LHCN-M2 (cell line): Measurements from ENCODE around the gene PRKCD. TPM values are rescaled to one million over a fixed set of nuclear protein-coding genes. Genes with fewer than 3 reads are reported as not detected.

Source experiments
- DNase-seq: peaks from one replicate; pipeline ENCODE4 v3.0.0-alpha.2; 2012; ENCODE audit warnings: low read depth
- total RNA-seq: library from RNA; depleted of rRNA; stranded (reverse); fragments of >200 nt; gene quantifications from 2 replicates; pipeline ENCODE4 v1.2.3, GENCODE V29; 2014

Gene PRKCD
- total RNA-seq, 1 experiment from 2014 or later: 8.0 TPM

- no peak for DNase-seq
Measured at GRCh38 chr3:53215816-53216215, 54.8 kb downstream of the PRKCD start.

DNA sequence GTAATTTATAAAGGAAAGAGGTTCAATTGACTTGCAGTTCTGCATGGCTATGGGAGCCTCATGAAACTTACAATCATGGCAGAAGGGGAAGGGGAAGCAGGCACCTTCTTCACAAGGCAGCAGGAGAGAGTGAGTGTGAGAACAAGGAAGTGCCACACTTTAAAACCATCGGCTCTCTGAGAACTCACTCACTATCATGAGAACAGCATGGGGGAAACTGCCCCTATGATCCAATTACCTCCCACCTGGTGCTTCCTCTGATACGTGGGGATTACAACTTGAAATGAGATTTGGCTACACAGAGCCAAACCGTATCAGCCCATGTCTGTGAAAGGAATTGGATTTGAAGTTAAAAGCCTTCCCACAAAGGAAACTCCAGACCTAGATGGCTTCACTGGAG is 55.7 kb downstream of the PRKCD start:
- DNase-seq: no peak

DNA sequence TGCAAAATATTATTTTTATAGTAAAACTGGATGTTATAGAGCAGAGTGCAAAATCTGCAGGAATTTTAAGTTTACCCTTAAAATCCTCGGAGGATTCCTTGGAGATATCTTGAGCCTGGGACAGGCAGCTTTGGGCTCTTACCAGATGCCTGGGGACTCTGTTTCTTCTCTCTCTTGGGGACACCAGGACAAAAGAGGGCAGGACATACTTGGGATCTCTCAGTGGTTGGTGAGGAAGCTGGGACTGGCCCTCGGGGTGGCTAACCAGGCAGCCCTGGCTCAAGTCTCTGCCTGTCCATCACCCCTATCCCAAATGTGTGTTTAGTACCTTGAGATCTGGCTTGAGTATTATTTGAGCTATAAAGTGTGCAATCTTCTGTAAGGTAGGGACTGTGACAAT is 56.2 kb downstream of the PRKCD start:
- DNase-seq: no peak

DNA sequence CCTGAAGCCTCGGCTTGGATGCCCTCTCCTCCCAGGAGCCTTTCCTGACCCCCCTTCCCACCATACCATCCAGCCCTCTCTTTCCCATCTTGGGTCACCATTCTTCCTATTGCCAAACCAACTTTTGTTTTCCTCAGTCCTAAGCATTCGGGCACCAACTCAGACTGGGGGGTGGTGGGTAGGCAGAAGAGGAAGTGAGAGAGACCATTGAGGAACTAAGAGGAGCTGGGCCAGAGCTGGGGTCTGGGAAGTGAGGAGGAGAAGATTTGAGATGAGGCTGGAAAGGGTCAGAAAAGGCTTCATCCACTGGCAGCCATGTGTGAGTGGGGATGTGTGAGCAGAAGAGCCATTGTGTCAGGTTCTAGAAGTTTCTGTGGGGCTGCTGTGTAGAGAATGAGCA is 57.1 kb downstream of the PRKCD start:
- no peak for DNase-seq

- peak; percentile 67 for DNase-seq
Measured at GRCh38 chr3:53219895-53220483, 59.0 kb downstream of the PRKCD start.

DNA sequence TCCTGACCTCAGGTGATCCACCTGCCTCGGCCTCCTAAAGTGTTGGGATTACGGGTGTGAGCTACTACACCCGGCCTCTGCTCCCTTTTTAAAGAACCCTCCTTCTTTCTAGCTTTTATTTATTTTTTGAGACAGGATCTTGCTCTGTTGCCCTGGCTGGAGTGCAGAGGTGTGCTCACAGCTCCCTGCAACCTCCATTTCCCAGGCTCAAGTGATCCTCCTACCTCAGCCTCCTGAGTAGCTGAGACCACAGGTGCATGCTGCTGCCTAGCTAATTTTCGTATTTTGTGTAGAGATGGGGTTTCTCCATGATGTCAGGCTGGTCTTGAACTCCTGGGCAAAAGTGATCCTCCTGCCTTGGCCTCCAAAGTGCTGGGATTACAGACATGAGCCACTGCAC is 60.3 kb downstream of the PRKCD start:
- no peak for DNase-seq

- no peak for DNase-seq
Measured at GRCh38 chr3:53221827-53222182, 60.8 kb downstream of the PRKCD start.

- no peak for DNase-seq
Measured at GRCh38 chr3:53222183-53222901, 61.3 kb downstream of the PRKCD start.

- DNase-seq: no peak
Measured at GRCh38 chr3:53223025-53223424, 62.0 kb downstream of the PRKCD start.

GRCh38 chr3:53223541-53223966 is 62.5 kb downstream of the PRKCD start:
- no peak for DNase-seq

DNA sequence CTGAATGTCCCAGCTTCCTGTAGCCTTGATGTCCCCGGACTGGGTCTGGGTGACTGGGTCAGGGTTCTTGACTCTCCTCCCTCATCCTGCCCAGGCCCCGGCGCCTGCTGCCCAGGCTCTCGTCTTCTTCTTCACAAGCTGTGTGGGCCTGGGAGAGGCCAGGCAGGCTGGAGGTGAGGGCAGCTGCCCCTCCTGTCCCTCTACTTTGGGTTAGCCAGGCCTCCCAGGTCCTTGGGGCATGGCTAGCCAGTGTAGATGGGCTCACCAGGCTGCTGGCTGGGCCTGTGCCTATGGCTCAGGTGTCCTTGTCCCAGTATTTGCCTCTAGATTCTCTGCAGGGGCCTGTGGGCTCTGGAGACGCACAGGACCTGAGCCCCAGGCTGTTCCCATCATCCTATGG is 63.0 kb downstream of the PRKCD start:
- DNase-seq: no peak

DNA sequence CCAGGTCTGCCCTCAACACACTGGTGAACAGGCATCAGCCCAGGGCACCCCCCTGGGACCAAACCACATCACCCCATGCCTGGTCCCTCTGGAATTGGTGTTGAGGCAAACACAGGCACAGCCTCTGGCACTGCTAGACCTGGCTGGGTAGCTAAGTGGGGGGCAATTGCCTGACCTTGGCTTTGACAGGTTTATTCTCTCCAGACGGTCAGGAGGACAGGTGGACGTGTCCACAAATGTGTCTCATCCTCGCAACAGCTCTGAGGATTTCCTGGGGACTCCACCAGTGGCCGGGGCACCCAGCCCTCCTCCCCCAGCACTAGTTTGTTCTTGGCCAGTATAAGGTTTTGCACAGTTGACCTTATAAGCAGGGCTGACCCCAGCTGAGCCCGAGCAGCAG is 63.5 kb downstream of the PRKCD start:
- no peak for DNase-seq

- DNase-seq: no peak
Measured at GRCh38 chr3:53225181-53225580, 64.2 kb downstream of the PRKCD start.

- DNase-seq: no peak
Measured at GRCh38 chr3:53225651-53226050, 64.6 kb downstream of the PRKCD start.

GRCh38 chr3:53226142-53226840 is 65.3 kb downstream of the PRKCD start:
- no peak for DNase-seq

- DNase-seq: no peak
Measured at GRCh38 chr3:53226841-53227407, 65.9 kb downstream of the PRKCD start.

- no peak for DNase-seq
Measured at GRCh38 chr3:53227993-53228885, 67.2 kb downstream of the PRKCD start.

DNA sequence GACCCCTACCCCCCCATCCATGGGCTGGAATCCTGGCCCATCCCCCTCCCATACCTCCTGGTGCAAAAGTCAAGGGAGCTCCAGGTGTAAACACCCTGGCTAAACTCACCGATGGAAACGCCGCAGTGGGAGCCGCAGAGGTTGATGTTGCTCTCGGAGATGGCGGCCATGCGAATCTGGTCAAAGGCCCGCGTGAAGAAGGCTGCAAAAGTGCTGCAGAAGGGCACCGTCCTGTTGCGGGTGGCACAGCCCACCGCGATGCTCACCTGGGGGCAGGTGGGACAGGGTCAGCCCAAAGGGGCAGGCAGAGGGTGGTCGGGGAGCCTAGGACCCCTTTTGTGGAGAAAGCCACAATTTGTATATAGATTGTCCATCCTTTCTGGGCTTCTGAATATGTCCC is 68.2 kb downstream of the PRKCD start:
- no peak for DNase-seq

GRCh38 chr3:53229606-53230005 is 68.6 kb downstream of the PRKCD start:
- DNase-seq: no peak

DNA sequence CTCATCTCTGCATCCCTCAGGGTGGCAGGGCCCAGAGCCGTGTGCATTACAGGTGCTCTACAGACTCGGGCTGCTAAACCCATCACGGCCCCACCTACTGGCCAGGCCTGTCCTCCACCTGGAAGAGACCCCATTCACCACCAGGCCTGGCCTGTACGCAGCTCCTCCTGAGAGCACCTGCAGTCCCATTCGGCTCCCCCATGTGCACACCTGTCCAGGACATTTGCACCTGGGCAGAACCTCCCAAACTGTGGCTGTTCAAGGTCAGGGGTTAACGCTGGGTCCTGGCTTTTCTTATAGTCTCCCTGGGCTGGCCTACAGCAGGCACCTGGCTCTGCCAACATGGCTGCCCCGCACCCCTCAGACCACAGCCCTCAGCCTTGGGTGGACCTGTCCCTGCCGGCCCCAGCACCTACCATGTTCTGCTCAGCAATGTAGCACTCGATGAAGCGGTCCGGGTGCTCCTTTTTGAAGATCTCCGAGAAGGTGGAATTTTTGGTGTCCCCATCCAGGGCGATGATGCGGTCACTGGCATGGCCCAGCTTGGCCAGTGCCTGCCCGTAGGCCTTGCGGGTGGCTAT is 69.1 kb downstream of the PRKCD start:
- DNase-seq: no peak

- no peak for DNase-seq
Measured at GRCh38 chr3:53230789-53231188, 69.8 kb downstream of the PRKCD start.
